Tibial artery (tissue), 4 donors: ENCODE measurements around the gene ST7L.
A peak's percentile ranks its signal among the peaks of the same experiment; 100 is the strongest.

Experiments
- DNase-seq, 2 donors: peaks; one replicate each; pipeline ENCODE4 v3.0.0-alpha.2; 2019
- H3K27ac ChIP-seq, 2 donors: fragments of 200-600 bp; sonication (generic) in 1 of 2; 1 replicate in 1 of 2; 2 replicates in 1 of 2; pipeline ENCODE4 v1.5.1; 2018 to 2019; ENCODE audit warnings: mild to moderate bottlenecking in 1 of 2
- H3K27me3 ChIP-seq, 2 donors: fragments of 200-600 bp; sonication (generic) in 1 of 2; one replicate each; pipeline versions ENCODE4 v1.5.1 to v1.6.0; 2016 to 2019
- H3K36me3 ChIP-seq, 3 donors: fragments of 200-600 bp; sonication (generic) in 2 of 3; one replicate each; pipeline ENCODE4 v1.5.1; 2016 to 2019; ENCODE audit warnings: mild to moderate bottlenecking in 2 of 3
- H3K4me1 ChIP-seq, 4 donors: fragments of 200-600 bp; sonication (generic) in 2 of 4; 1 replicate in 3 of 4; 2 replicates in 1 of 4; pipeline ENCODE4 v1.5.1; 2016 to 2019
- H3K4me3 ChIP-seq, 2 donors: fragments of 200-600 bp; sonication (generic) in 1 of 2; 1 replicate in 1 of 2; 2 replicates in 1 of 2; pipeline ENCODE4 v1.5.1; 2018 to 2019; ENCODE audit warnings: mild to moderate bottlenecking in 2 of 2
- H3K9me3 ChIP-seq, 3 donors: fragments of 200-600 bp; sonication (generic) in 1 of 3; one replicate each; pipeline ENCODE4 v1.5.1; 2016 to 2019
- intact Hi-C: fragments of 100-400 bp; cut with DNase I; formaldehyde crosslinking; loops from one replicate; pipeline ENCODE4 v1.15.0; 2023; ENCODE audit warnings: low total_unique reads
- TF ChIP-seq, protein P1 (sequence below), 2 experiments: fragments of 200-600 bp in 1 of 2; fragments of 450-650 bp in 1 of 2; IDR thresholded peaks; one replicate each; pipeline ENCODE4 v1.5.1; 2017 to 2019; ENCODE audit warnings: antibody characterized with exemption in 2 of 2, mild to moderate bottlenecking in 1 of 2, moderate library complexity in 1 of 2

Gene ST7L

DNA sequence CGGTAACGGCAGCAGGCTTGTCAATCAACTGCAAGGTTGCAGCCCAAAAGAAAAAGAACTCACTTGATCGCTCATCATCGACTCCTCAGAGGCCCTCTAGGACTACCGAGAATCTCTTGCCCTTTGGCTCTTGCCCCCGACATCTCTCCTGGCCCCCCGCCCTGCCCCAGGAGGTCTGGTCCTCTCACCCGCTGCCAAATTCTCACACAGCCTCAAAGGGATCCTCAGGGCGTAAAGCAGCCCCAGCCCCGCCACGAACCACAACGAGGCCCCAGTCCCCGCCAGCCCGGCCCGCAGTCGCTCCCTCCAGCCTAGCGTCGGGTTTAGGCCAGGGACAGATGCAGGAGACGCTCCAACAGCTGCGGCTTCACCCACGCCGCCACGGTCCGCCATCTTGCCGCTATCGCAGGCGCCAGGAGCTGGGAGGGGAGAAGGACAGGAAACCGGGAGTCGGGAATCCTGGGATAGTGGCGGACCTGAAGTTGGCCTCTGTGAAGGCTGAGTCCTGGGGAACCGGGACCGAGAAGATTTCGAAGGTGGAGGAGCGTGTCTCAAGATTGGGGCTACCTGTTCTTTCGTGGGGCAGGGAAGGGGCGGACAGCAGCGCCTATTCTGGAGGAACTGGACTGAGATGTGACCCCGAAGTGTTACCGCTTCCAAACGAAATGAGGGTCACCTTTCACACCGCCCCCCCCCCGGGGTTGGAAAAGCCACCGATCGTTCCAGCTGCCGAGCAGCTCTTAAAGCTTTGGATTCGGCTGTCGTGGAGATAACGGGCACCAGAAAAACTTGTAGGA, at the start of gene ST7L:
TSS of gene ST7L (minus strand) at position 421 of the 797 bp plus-strand sequence. CDS start at position 393, 28 bp downstream.
- intact Hi-C loops, result loop anchor here (2.0 to 5.0 kb wide), 2 partner anchors 53 to 88 kb away; partner anchors contain the start of genes MOV10 and RHOC
- TF ChIP-seq, protein P1, sequence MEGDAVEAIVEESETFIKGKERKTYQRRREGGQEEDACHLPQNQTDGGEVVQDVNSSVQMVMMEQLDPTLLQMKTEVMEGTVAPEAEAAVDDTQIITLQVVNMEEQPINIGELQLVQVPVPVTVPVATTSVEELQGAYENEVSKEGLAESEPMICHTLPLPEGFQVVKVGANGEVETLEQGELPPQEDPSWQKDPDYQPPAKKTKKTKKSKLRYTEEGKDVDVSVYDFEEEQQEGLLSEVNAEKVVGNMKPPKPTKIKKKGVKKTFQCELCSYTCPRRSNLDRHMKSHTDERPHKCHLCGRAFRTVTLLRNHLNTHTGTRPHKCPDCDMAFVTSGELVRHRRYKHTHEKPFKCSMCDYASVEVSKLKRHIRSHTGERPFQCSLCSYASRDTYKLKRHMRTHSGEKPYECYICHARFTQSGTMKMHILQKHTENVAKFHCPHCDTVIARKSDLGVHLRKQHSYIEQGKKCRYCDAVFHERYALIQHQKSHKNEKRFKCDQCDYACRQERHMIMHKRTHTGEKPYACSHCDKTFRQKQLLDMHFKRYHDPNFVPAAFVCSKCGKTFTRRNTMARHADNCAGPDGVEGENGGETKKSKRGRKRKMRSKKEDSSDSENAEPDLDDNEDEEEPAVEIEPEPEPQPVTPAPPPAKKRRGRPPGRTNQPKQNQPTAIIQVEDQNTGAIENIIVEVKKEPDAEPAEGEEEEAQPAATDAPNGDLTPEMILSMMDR (IDR thresholded peaks at IDR 0.05), result no peak
- DNase-seq, result peak; percentile 78 to 86
- peaks cover 7 to 23% (median 19%) of the 10 kb centered on the region in 3 donors for H3K36me3 ChIP-seq
- H3K4me1 ChIP-seq, result peaks cover 0 to 42% (median 25%) of the 10 kb centered on the region in 4 donors
- peak within 1 kb of the TSS; percentile 98 to 100 for H3K27ac ChIP-seq
- no peaks in the 10 kb centered on the region for H3K9me3 ChIP-seq
- peak within 1 kb of the TSS; percentile 67 to 96 for H3K4me3 ChIP-seq
- H3K27me3 ChIP-seq, result no peaks in the 10 kb centered on the region

- no peak overlapping the region for H3K4me3 ChIP-seq
- no peak for DNase-seq
- no peaks in the 10 kb centered on the region for H3K4me1 ChIP-seq
- H3K27ac ChIP-seq, result no peak overlapping the region
- H3K27me3 ChIP-seq, result no peaks in the 10 kb centered on the region
- H3K9me3 ChIP-seq, result no peaks in the 10 kb centered on the region
- intact Hi-C loops, result no loop called here
- TF ChIP-seq, protein P1 (IDR thresholded peaks at IDR 0.05), result no peak
- peaks cover 36 to 95% (median 72%) of the 10 kb centered on the region in 3 donors for H3K36me3 ChIP-seq
These were observed 48.0 kb upstream of the ST7L start for GRCh38 chr1:112666946-112667345.

- DNase-seq, result no peak
- no peak overlapping the region for H3K27ac ChIP-seq
- H3K4me1 ChIP-seq, result no peaks in the 10 kb centered on the region
- H3K4me3 ChIP-seq, result no peak overlapping the region
- H3K27me3 ChIP-seq, result no peaks in the 10 kb centered on the region
- TF ChIP-seq, protein P1 (IDR thresholded peaks at IDR 0.05), result no peak
- intact Hi-C loops, result no loop called here
- H3K9me3 ChIP-seq, result no peaks in the 10 kb centered on the region
- peaks cover 47 to 95% (median 74%) of the 10 kb centered on the region in 3 donors for H3K36me3 ChIP-seq
These were observed 46.9 kb upstream of the ST7L start for GRCh38 chr1:112665857-112666256.

DNA sequence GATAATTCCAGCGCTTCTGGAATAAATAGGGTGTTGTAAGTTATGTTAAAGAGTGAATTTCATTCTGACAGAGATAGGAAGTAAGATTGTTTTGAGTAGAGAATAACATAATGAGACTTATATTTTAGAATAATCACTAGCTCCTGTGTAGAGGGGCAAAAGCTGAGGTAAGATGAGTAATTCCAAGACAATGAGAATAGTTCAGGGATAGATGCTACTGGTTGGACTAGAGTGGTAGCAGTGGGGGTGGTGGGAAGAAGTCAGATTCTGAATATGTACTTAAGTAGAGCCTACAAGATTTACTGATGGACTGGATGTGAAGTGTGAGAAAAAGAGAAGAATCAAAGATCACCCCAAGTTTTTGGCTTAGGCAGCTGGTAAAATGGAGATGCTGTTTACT, 32.3 kb upstream of the ST7L start:
- TF ChIP-seq, protein P1 (IDR thresholded peaks at IDR 0.05), result no peak
- DNase-seq, result no peak
- Histone ChIP-seq H3K4me3 (no peak overlapping the region), H3K9me3 (no peaks in the 10 kb centered on the region), H3K27ac (no peak overlapping the region), H3K4me1 (no peaks in the 10 kb centered on the region), H3K36me3 (peaks cover 42 to 73% (median 49%) of the 10 kb centered on the region in 3 donors), H3K27me3 (no peaks in the 10 kb centered on the region)
- intact Hi-C loops, result no loop called here

DNA sequence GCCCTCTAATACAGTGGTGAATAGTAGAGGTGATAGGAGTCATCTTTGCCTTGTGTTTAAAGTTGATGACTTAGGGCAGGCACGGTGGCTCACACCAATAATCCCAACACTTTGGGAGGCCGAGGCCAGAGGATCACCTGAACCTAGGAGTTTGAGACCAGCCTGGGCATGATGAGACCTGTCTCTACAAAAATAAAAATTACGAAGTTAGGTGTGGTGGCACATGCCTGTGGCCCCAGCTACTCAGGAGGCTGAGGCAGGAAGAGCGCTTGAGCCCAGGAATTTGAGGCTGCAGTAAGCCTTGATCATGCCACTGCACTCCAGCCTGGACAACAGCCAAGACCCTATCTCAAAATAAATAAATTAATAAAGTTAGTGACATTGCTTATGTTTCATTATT, 27.3 kb upstream of the ST7L start:
- Histone ChIP-seq H3K4me3 (no peak overlapping the region), H3K27ac (no peak overlapping the region), H3K4me1 (peaks cover 0 to 4% (median 0%) of the 10 kb centered on the region in 4 donors), H3K27me3 (no peaks in the 10 kb centered on the region), H3K36me3 (peaks cover 11 to 40% (median 29%) of the 10 kb centered on the region in 3 donors), H3K9me3 (no peaks in the 10 kb centered on the region)
- intact Hi-C loops, result no loop called here
- TF ChIP-seq, protein P1 (IDR thresholded peaks at IDR 0.05), result no peak
- no peak for DNase-seq
